Right lobe of liver (tissue), 4 donors: ENCODE measurements around the gene DNAJC5.

Experiments
- CTCF ChIP-seq, 4 donors: fragments of 200-600 bp in 3 of 4; fragments of 450-650 bp in 1 of 4; IDR thresholded peaks; one replicate each; pipeline versions ENCODE4 v1.5.1 to v1.8.0; 2016 to 2022; ENCODE audit warnings: antibody characterized with exemption in 4 of 4, mild to moderate bottlenecking in 2 of 4
- POLR2A ChIP-seq: fragments of 450-650 bp; IDR thresholded peaks from one replicate; pipeline ENCODE4 v1.6.1; 2017; ENCODE audit warnings: antibody characterized with exemption, mild to moderate bottlenecking
- donor health status: DM: no; HTN: no; CAD: no.
- donor health status: DM: no; HTN: no; CAD: no.
- donor health status: DM: no; HTN: yes; CAD: no.

GRCh38 chr20:63978319-63979228 lies 83.6 kb downstream of the DNAJC5 start:
- TF ChIP-seq POLR2A (peak; percentile 76), CTCF (IDR thresholded peaks at IDR 0.05) (no peak)
